HEK293 (cell line): ENCODE data around the gene KCNAB1.

Experiments
- CTCF ChIA-PET: fragments of 350-600 bp; formaldehyde crosslinking; extraction: SDS; loops from one replicate; lab custom pipeline; 2021; ENCODE audit warnings: antibody characterized with exemption; lab: Yijun Ruan, JAX
- POLR2A ChIA-PET: fragments of 300-600 bp; formaldehyde crosslinking; extraction: SDS; loops from one replicate; lab custom pipeline; 2020; ENCODE audit warnings: antibody characterized with exemption, inconsistent platforms; lab: Yijun Ruan, JAX
- H3K27ac ChIP-seq: fragments of 200-500 bp; sonication (Bioruptor generic); 2 replicates; pipeline ENCODE4 v1.5.1; 2014; ENCODE audit warnings: low read depth, low read length, control low read depth, inconsistent platforms; ENCODE audit errors: extremely low read depth
- H3K36me3 ChIP-seq, 2 experiments: fragments of 200-500 bp in 1 of 2; sonication (Bioruptor generic) in 1 of 2; 1 replicate in 1 of 2; 2 replicates in 1 of 2; pipeline ENCODE4 v1.5.1; 2014 to 2017; ENCODE audit warnings: inconsistent platforms in 2 of 2, low read length in 2 of 2; ENCODE audit not compliant: control insufficient read depth in 2 of 2, insufficient read depth in 1 of 2
- H3K4me1 ChIP-seq: fragments of 200-500 bp; sonication (Bioruptor generic); 2 replicates; pipeline ENCODE4 v1.5.1; 2014; ENCODE audit warnings: mild to moderate bottlenecking, low read length, inconsistent platforms; ENCODE audit not compliant: control insufficient read depth, insufficient read depth
- H3K4me3 ChIP-seq: 2 replicates; pipeline ENCODE4 v1.5.1; 2011; ENCODE audit warnings: low read depth, mild to moderate bottlenecking, control low read depth, low read length, moderate library complexity
- H3K9me3 ChIP-seq: fragments of 200-500 bp; sonication (Bioruptor generic); 2 replicates; pipeline ENCODE4 v1.5.1; 2014; ENCODE audit warnings: low read depth, low read length, inconsistent platforms; ENCODE audit not compliant: control insufficient read depth, insufficient read depth
- GLIS1 ChIP-seq: fragments of 450-650 bp; formaldehyde crosslinking; IDR thresholded peaks from 2 replicates; pipeline ENCODE4 v1.5.1; 2016; ENCODE audit warnings: missing biosample characterization, missing genetic modification characterization
- KLF10 ChIP-seq: fragments of 450-650 bp; IDR thresholded peaks from 2 replicates; pipeline ENCODE4 v1.5.1; 2018; ENCODE audit warnings: missing biosample characterization, mild to moderate bottlenecking, missing genetic modification characterization
- KLF8 ChIP-seq: fragments of 450-650 bp; formaldehyde crosslinking; IDR thresholded peaks from 2 replicates; pipeline ENCODE4 v1.5.1; 2016; ENCODE audit warnings: missing biosample characterization, missing genetic modification characterization
- KLF9 ChIP-seq: fragments of 450-650 bp; formaldehyde crosslinking; IDR thresholded peaks from 2 replicates; pipeline ENCODE4 v1.5.1; 2016; ENCODE audit warnings: missing biosample characterization, missing genetic modification characterization, low read depth
- OSR2 ChIP-seq: fragments of 450-650 bp; formaldehyde crosslinking; IDR thresholded peaks from 2 replicates; pipeline ENCODE4 v1.5.1; 2016; ENCODE audit warnings: missing biosample characterization, missing genetic modification characterization
- ZBTB17 ChIP-seq: fragments of 450-650 bp; formaldehyde crosslinking; IDR thresholded peaks from 2 replicates; pipeline ENCODE4 v1.5.1; 2016; ENCODE audit warnings: missing biosample characterization, missing genetic modification characterization
- ZBTB7A ChIP-seq: fragments of 450-650 bp; formaldehyde crosslinking; IDR thresholded peaks from 2 replicates; pipeline ENCODE4 v1.5.1; 2016; ENCODE audit warnings: low read depth, missing biosample characterization, missing genetic modification characterization
- ZFP3 ChIP-seq: fragments of 450-650 bp; formaldehyde crosslinking; IDR thresholded peaks from 2 replicates; pipeline ENCODE4 v1.5.1; 2016; ENCODE audit warnings: low read depth, missing biosample characterization, missing genetic modification characterization
- ZNF112 ChIP-seq: fragments of 450-650 bp; formaldehyde crosslinking; IDR thresholded peaks from 2 replicates; pipeline ENCODE4 v1.5.0; 2017; ENCODE audit warnings: missing biosample characterization, missing genetic modification characterization
- ZNF155 ChIP-seq: fragments of 450-650 bp; formaldehyde crosslinking; IDR thresholded peaks from 2 replicates; pipeline ENCODE4 v1.5.1; 2016; ENCODE audit warnings: missing biosample characterization, missing genetic modification characterization
- ZNF175 ChIP-seq: fragments of 450-650 bp; formaldehyde crosslinking; IDR thresholded peaks from 2 replicates; pipeline ENCODE4 v1.5.1; 2016; ENCODE audit warnings: missing biosample characterization, missing genetic modification characterization
- ZNF239 ChIP-seq: fragments of 450-650 bp; formaldehyde crosslinking; IDR thresholded peaks from 2 replicates; pipeline ENCODE4 v1.5.1; 2016; ENCODE audit warnings: missing biosample characterization, missing genetic modification characterization
- ZNF394 ChIP-seq: fragments of 450-650 bp; formaldehyde crosslinking; IDR thresholded peaks from 2 replicates; pipeline ENCODE4 v1.5.1; 2016; ENCODE audit warnings: missing biosample characterization, missing genetic modification characterization, mild to moderate bottlenecking, moderate library complexity, borderline replicate concordance
- ZNF510 ChIP-seq: fragments of 450-650 bp; formaldehyde crosslinking; IDR thresholded peaks from 2 replicates; pipeline ENCODE4 v1.5.1; 2018; ENCODE audit warnings: mild to moderate bottlenecking, missing genetic modification characterization, missing biosample characterization; ENCODE audit not compliant: insufficient replicate concordance
- ZNF549 ChIP-seq: fragments of 450-650 bp; IDR thresholded peaks from 2 replicates; pipeline ENCODE4 v1.5.1; 2018; ENCODE audit warnings: missing biosample characterization, missing genetic modification characterization, mild to moderate bottlenecking, inconsistent platforms, moderate library complexity
- ZNF561 ChIP-seq: fragments of 450-650 bp; IDR thresholded peaks from 2 replicates; pipeline ENCODE4 v1.5.1; 2018; ENCODE audit warnings: missing biosample characterization, missing genetic modification characterization, borderline replicate concordance
- ZNF768 ChIP-seq: fragments of 450-650 bp; formaldehyde crosslinking; IDR thresholded peaks from 2 replicates; pipeline ENCODE4 v1.5.1; 2018; ENCODE audit warnings: missing biosample characterization, mild to moderate bottlenecking, missing genetic modification characterization
- ZNF776 ChIP-seq: fragments of 450-650 bp; formaldehyde crosslinking; IDR thresholded peaks from 2 replicates; pipeline ENCODE4 v1.5.0; 2017; ENCODE audit warnings: missing biosample characterization, missing genetic modification characterization, borderline replicate concordance
- ZSCAN16 ChIP-seq: fragments of 450-650 bp; formaldehyde crosslinking; IDR thresholded peaks from 2 replicates; pipeline ENCODE4 v1.5.1; 2016; ENCODE audit warnings: missing biosample characterization, missing genetic modification characterization
- TF ChIP-seq, protein P1 (sequence below): fragments of 450-650 bp; formaldehyde crosslinking; conservative IDR thresholded peaks from 2 replicates; pipeline ENCODE4 v1.5.1; 2016; ENCODE audit warnings: low read depth, missing biosample characterization, missing genetic modification characterization
- TF ChIP-seq, protein P2 (sequence below): fragments of 450-650 bp; IDR thresholded peaks from 2 replicates; pipeline ENCODE4 v1.5.1; 2018; ENCODE audit warnings: missing biosample characterization, missing genetic modification characterization
- TF ChIP-seq, protein P3 (sequence below): sonication (generic); formaldehyde crosslinking; IDR thresholded peaks from 2 replicates; pipeline ENCODE4 v1.8.1; 2022; ENCODE audit warnings: mild to moderate bottlenecking, moderate library complexity, missing genetic modification reagents
- TF ChIP-seq, protein P4 (sequence below): fragments of 450-650 bp; formaldehyde crosslinking; IDR thresholded peaks from 2 replicates; pipeline ENCODE4 v1.5.1; 2016; ENCODE audit warnings: missing biosample characterization, missing genetic modification characterization, low read depth
- TF ChIP-seq, protein P5 (sequence below): fragments of 450-650 bp; formaldehyde crosslinking; IDR thresholded peaks from 2 replicates; pipeline ENCODE4; 2016; ENCODE audit warnings: missing biosample characterization, missing genetic modification characterization

The KCNAB1 gene

DNA sequence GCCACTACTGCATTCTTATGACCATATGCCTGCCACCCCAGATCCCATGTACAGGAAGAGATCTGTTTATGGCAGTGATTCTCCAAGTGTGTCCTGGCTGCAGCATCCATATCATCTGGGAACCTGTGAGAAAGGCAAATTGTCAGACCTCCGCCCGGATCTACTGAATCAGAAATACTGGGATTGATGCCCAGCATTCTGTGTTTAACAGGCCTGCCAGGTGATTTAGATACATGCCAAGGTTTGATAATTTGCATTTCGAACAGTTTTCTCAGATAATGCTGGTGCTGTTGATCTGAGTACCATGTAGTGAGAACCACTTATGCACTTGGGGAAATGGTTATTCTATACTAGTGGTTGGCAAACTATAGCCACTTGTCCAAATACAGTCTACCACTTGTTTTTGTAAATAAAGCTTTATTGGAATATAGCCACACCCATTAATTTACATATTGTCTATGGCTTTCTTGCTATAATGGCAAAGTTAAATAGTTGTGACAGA is 269.1 kb downstream of the KCNAB1 start:
- CTCF ChIA-PET: no interaction called here
- Histone ChIP-seq H3K4me1 (no peaks in the 10 kb centered on the region), H3K4me3 (no peak overlapping the region), H3K27ac (no peak overlapping the region), H3K36me3 (no peaks in the 10 kb centered on the region), H3K9me3 (no peaks in the 10 kb centered on the region)
- TF ChIP-seq, protein P1, sequence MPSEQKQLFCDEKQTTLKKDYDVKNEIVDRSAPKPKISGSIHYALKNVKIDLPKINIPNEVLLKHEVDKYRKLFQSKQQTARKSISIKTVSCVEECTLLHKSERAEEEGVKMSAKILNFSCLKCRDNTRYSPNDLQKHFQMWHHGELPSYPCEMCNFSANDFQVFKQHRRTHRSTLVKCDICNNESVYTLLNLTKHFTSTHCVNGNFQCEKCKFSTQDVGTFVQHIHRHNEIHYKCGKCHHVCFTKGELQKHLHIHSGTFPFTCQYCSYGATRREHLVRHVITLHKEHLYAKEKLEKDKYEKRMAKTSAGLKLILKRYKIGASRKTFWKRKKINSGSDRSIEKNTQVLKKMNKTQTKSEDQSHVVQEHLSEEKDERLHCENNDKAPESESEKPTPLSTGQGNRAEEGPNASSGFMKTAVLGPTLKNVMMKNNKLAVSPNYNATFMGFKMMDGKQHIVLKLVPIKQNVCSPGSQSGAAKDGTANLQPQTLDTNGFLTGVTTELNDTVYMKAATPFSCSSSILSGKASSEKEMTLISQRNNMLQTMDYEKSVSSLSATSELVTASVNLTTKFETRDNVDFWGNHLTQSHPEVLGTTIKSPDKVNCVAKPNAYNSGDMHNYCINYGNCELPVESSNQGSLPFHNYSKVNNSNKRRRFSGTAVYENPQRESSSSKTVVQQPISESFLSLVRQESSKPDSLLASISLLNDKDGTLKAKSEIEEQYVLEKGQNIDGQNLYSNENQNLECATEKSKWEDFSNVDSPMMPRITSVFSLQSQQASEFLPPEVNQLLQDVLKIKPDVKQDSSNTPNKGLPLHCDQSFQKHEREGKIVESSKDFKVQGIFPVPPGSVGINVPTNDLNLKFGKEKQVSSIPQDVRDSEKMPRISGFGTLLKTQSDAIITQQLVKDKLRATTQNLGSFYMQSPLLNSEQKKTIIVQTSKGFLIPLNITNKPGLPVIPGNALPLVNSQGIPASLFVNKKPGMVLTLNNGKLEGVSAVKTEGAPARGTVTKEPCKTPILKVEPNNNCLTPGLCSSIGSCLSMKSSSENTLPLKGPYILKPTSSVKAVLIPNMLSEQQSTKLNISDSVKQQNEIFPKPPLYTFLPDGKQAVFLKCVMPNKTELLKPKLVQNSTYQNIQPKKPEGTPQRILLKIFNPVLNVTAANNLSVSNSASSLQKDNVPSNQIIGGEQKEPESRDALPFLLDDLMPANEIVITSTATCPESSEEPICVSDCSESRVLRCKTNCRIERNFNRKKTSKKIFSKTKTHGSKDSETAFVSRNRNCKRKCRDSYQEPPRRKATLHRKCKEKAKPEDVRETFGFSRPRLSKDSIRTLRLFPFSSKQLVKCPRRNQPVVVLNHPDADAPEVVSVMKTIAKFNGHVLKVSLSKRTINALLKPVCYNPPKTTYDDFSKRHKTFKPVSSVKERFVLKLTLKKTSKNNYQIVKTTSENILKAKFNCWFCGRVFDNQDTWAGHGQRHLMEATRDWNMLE (tag by site-specific recombination): no peak
- TF ChIP-seq ZNF155 (tag by site-specific recombination) (no peak), KLF8 (tag by site-specific recombination) (no peak), ZBTB7A (tag by site-specific recombination) (no peak), ZNF768 (tag by site-specific recombination) (no peak), ZNF561 (tag by site-specific recombination) (no peak)
- POLR2A ChIA-PET: no interaction called here

DNA sequence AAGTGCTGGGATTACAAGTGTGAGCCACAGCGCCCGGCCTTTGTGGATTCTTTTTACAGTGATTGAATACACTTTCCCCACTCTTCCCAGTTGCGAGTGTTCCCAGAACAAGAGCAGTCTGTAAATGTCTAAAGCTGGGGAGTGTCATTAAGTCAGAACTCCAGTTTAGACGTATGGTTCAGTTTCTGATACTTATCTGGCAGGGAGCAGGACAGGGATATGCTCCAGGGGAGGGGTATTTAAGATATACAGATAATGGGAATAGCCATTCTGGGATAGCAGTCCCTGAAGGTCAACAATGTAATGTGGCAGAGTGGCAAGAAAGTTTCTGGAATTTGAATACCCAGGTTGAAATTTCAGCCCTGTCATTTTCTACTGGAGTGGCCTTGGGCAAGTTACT is 270.5 kb downstream of the KCNAB1 start:
- Histone ChIP-seq H3K4me3 (no peak overlapping the region), H3K27ac (no peak overlapping the region), H3K4me1 (no peaks in the 10 kb centered on the region; the same call in 1 of the 2 replicates), H3K36me3 (no peaks in the 10 kb centered on the region), H3K9me3 (no peaks in the 10 kb centered on the region)
- CTCF ChIA-PET: interaction anchor here (0.9 kb wide), 1 partner anchor 8 kb away, joined by 5 read pairs; no protein-coding TSS in a partner anchor
- POLR2A ChIA-PET: no interaction called here
- no peak for TF ChIP-seq KLF10 (tag by site-specific recombination)
- no peak for TF ChIP-seq ZNF394 (tag by site-specific recombination)
- no peak for TF ChIP-seq ZNF112 (tag by site-specific recombination)
- TF ChIP-seq, protein P2, sequence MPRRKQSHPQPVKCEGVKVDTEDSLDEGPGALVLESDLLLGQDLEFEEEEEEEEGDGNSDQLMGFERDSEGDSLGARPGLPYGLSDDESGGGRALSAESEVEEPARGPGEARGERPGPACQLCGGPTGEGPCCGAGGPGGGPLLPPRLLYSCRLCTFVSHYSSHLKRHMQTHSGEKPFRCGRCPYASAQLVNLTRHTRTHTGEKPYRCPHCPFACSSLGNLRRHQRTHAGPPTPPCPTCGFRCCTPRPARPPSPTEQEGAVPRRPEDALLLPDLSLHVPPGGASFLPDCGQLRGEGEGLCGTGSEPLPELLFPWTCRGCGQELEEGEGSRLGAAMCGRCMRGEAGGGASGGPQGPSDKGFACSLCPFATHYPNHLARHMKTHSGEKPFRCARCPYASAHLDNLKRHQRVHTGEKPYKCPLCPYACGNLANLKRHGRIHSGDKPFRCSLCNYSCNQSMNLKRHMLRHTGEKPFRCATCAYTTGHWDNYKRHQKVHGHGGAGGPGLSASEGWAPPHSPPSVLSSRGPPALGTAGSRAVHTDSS (tag by site-specific recombination): no peak
- TF ChIP-seq, protein P3, sequence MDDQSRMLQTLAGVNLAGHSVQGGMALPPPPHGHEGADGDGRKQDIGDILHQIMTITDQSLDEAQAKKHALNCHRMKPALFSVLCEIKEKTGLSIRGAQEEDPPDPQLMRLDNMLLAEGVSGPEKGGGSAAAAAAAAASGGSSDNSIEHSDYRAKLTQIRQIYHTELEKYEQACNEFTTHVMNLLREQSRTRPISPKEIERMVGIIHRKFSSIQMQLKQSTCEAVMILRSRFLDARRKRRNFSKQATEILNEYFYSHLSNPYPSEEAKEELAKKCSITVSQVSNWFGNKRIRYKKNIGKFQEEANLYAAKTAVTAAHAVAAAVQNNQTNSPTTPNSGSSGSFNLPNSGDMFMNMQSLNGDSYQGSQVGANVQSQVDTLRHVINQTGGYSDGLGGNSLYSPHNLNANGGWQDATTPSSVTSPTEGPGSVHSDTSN (CRISPR knock-in tag): no peak
- TF ChIP-seq ZNF549 (tag by site-specific recombination): no peak
- no peak for TF ChIP-seq ZNF239 (tag by site-specific recombination)
- TF ChIP-seq GLIS1 (tag by site-specific recombination): no peak
- no peak for TF ChIP-seq ZNF776
- no peak for TF ChIP-seq ZNF510 (tag by site-specific recombination)
- no peak for TF ChIP-seq ZSCAN16 (tag by site-specific recombination)
- TF ChIP-seq ZBTB17 (tag by site-specific recombination): no peak
- TF ChIP-seq KLF9 (tag by site-specific recombination): no peak
- TF ChIP-seq, protein P4, sequence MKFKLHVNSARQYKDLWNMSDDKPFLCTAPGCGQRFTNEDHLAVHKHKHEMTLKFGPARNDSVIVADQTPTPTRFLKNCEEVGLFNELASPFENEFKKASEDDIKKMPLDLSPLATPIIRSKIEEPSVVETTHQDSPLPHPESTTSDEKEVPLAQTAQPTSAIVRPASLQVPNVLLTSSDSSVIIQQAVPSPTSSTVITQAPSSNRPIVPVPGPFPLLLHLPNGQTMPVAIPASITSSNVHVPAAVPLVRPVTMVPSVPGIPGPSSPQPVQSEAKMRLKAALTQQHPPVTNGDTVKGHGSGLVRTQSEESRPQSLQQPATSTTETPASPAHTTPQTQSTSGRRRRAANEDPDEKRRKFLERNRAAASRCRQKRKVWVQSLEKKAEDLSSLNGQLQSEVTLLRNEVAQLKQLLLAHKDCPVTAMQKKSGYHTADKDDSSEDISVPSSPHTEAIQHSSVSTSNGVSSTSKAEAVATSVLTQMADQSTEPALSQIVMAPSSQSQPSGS (tag by site-specific recombination): no peak
- no peak for TF ChIP-seq OSR2 (tag by site-specific recombination)
- no peak for TF ChIP-seq ZFP3 (tag by site-specific recombination)
- TF ChIP-seq ZNF175 (tag by site-specific recombination): no peak
- TF ChIP-seq, protein P5, sequence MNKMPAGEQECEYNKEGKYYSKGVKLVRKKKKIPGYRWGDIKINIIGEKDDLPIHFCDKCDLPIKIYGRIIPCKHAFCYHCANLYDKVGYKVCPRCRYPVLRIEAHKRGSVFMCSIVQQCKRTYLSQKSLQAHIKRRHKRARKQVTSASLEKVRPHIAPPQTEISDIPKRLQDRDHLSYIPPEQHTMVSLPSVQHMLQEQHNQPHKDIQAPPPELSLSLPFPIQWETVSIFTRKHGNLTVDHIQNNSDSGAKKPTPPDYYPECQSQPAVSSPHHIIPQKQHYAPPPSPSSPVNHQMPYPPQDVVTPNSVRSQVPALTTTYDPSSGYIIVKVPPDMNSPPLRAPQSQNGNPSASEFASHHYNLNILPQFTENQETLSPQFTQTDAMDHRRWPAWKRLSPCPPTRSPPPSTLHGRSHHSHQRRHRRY (tag by site-specific recombination): no peak
